ENCODE measurements around the gene TMEM237.

TMEM237 gene

DNA sequence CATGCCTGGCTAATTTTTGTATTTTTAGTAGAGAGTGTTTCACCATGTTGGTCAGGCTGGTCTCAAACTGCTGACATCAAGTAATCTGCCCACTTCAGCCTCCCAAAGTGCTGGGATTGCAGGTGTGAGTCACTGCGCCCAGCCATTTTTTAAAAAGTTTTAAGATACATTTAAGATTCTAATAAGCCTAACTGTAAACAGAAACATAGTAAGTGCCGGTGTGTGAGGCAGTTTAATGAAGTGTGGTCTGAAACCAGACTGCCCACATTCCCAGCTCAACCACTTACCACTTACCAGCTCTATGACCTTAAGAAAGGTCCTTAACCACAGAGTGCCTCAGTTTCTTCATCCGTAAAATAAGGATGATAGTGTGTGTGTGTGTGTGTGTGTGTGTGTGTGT is 42.4 kb downstream of the TMEM237 start:
- no peak overlapping the region for H3K27ac ChIP-seq
- TF ChIP-seq, protein P1, sequence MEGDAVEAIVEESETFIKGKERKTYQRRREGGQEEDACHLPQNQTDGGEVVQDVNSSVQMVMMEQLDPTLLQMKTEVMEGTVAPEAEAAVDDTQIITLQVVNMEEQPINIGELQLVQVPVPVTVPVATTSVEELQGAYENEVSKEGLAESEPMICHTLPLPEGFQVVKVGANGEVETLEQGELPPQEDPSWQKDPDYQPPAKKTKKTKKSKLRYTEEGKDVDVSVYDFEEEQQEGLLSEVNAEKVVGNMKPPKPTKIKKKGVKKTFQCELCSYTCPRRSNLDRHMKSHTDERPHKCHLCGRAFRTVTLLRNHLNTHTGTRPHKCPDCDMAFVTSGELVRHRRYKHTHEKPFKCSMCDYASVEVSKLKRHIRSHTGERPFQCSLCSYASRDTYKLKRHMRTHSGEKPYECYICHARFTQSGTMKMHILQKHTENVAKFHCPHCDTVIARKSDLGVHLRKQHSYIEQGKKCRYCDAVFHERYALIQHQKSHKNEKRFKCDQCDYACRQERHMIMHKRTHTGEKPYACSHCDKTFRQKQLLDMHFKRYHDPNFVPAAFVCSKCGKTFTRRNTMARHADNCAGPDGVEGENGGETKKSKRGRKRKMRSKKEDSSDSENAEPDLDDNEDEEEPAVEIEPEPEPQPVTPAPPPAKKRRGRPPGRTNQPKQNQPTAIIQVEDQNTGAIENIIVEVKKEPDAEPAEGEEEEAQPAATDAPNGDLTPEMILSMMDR (conservative IDR thresholded peaks at IDR 0.05) = no peak
- no peak for TF ChIP-seq ZFX (IDR thresholded peaks at IDR 0.05)

DNA sequence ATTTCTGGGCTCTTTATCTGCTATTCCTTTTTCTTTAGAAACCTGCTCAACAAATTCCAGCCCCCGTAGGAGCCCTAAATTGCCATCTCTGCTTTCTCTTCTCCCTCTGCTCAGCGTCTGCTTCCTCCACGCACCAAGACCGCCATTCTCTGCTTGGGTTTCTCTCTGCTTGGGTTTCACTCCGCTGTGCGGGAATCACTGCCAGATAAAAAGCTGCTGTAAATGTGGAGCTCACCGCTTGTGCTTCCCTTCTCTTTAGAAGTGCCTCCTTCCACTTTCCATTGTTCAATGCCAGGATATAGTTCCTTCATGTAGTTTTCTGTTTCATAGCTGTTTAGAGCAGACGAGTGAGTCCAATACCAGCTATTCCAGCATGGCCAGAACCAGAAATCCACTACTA is 45.9 kb downstream of the TMEM237 start:
- H3K27ac ChIP-seq = no peak overlapping the region
- TF ChIP-seq, protein P1 (conservative IDR thresholded peaks at IDR 0.05) = no peak
- TF ChIP-seq ZFX (IDR thresholded peaks at IDR 0.05) = no peak

DNA sequence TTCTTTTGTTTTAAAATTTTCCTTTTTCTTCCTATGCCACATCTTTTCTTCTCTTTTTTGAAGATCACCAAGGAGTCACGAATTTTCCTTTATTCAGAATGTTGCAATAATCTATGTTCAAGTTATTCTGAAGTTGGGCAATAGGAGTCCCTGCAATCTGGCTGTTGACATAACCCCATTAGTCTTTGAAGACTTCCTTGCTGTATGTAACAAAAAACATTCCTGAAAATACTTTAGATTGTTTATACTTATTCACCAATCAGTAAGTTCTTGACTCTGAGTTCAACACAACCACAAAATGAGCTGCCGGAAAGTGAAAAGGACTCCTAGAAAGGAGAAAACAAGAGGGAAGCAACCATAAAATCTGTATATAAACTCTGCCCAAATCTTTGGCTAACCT is 62.8 kb downstream of the TMEM237 start:
- H3K27ac ChIP-seq = no peak overlapping the region
- no peak for TF ChIP-seq ZFX (IDR thresholded peaks at IDR 0.05)
- TF ChIP-seq, protein P1 (conservative IDR thresholded peaks at IDR 0.05) = no peak

DNA sequence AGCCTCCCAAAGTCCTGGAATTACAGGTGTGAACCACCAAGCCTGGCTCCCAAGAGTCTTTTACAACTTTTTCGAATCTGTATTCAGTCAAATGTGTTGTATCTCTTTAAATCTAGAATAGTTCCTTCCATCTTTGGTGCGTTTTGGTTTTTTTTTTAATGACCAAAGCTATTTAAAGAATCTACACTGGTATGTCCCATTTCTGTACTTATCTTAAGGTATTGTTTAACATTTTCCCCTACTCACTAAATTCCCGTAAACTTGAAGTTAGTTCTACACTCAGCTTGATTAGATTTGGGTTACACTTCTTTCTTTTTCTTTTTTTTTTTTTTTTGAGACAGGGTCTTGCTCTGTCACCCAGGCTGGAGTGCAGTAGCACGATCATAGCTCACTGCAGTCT is 63.8 kb downstream of the TMEM237 start:
- TF ChIP-seq ZFX (IDR thresholded peaks at IDR 0.05) = no peak
- TF ChIP-seq, protein P1 (conservative IDR thresholded peaks at IDR 0.05) = no peak
- H3K27ac ChIP-seq = no peak overlapping the region

DNA sequence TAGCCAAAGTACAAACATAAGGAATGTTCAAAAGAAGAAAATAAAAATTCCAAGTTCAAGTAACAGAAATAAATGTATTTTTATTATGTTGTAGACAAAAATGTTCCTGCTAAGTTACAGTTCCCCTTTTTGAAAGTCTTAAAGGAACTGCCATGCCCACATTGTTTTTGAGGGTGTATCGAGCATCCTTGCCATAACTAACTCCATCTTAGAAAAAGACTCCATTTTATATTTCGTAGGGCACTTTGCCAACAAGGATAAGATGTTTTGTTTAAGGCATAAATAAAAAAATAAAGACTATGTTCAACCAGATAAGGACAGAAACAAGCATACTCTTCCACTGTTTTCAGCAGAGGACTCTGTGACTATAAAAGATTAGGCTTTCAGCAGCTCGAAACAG is 67.3 kb downstream of the TMEM237 start:
- no peak for TF ChIP-seq ZFX (IDR thresholded peaks at IDR 0.05)
- TF ChIP-seq, protein P1 (conservative IDR thresholded peaks at IDR 0.05) = no peak
- H3K27ac ChIP-seq = no peak overlapping the region

DNA sequence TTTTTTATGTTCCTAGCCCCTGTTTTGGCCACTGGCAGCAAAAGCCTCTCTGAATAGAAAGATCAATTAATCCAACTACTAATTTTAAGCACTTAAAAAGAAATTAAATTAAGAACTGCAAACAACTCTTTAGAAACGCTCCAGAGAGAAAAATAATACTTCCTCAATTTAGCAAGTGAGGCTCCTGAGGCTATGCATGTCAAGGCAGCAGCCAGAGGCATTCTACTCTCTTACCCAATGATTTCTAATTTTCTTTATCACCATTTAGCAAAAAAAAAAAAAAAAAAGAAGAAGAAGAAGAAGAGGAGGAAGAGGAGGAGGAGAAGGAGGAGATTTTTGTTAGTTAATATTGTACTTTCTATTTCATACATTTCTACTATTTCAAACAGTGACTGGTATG is 68.5 kb downstream of the TMEM237 start:
- H3K27ac ChIP-seq = no peak overlapping the region
- TF ChIP-seq ZFX (IDR thresholded peaks at IDR 0.05) = no peak
- TF ChIP-seq, protein P1 (conservative IDR thresholded peaks at IDR 0.05) = no peak

DNA sequence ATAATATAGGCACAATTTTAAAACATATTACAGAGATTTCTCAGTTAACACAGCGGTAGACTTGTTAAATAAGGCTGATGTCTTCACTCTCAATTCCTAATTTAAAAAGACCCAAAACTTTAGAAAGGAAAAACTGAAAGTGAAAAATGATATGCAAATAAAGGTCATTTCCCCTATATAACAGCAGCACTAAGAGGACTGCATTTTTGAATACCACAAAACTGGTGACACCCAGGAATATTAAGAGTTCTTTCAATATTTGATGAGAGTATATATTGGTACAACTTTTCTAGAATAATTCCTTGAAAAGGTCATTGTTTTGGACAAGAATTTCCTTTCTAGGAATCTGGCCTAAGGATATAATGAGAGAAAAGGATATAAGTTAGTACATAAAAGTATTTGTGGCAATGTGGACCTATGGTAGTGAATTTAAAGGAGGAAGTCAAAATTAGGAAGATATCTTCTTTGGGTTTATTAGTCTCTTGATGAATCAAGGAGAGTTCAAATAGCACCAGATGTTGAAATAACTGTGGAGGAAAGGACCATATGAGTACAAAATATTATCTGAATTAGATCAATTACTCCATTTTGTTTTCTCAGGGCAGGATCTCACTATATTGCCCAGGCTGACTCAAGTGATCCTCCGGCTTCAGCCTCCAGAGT is 70.3 kb downstream of the TMEM237 start:
- H3K27ac ChIP-seq = no peak overlapping the region
- TF ChIP-seq, protein P1 (conservative IDR thresholded peaks at IDR 0.05) = no peak
- TF ChIP-seq ZFX (IDR thresholded peaks at IDR 0.05) = no peak

Measured in C4-2B (cell line).